Neutrophil (primary cell): ENCODE data around the gene CDX2.

ENCODE experiments used
- H3K27ac ChIP-seq: fragments of 200-600 bp; sonication (generic); 2 replicates; pipeline ENCODE4 v1.5.1; 2016; ENCODE audit warnings: mild to moderate bottlenecking, moderate library complexity
- H3K27me3 ChIP-seq: fragments of 200-600 bp; sonication (generic); 2 replicates; pipeline ENCODE4 v1.6.0; 2016; ENCODE audit warnings: mild to moderate bottlenecking
- H3K36me3 ChIP-seq: fragments of 200-600 bp; sonication (generic); 2 replicates; pipeline ENCODE4 v1.5.1; 2017
- H3K4me1 ChIP-seq, 2 experiments: fragments of 200-600 bp in 1 of 2; sonication (generic) in 1 of 2; 1 replicate in 1 of 2; 2 replicates in 1 of 2; pipeline versions ENCODE4 v1.5.1 to v1.6.1; 2013 to 2016; ENCODE audit warnings: low read depth in 1 of 2, low read length in 1 of 2, mild to moderate bottlenecking in 1 of 2, moderate library complexity in 1 of 2; ENCODE audit not compliant: control insufficient read depth in 1 of 2, insufficient read depth in 1 of 2
- H3K4me3 ChIP-seq, 2 experiments: fragments of 200-600 bp in 1 of 2; sonication (generic) in 1 of 2; 1 replicate in 1 of 2; 2 replicates in 1 of 2; pipeline ENCODE4 v1.5.1; 2013 to 2016; ENCODE audit warnings: low read depth in 1 of 2, low read length in 1 of 2, mild to moderate bottlenecking in 1 of 2, moderate library complexity in 1 of 2
- H3K9me3 ChIP-seq: fragments of 200-600 bp; sonication (generic); 2 replicates; pipeline ENCODE4 v1.5.1; 2016
- CTCF ChIP-seq: fragments of 200-600 bp; sonication (generic); IDR thresholded peaks from 2 replicates; pipeline ENCODE4 v1.5.1; 2016; ENCODE audit warnings: antibody characterized with exemption

Gene CDX2

DNA sequence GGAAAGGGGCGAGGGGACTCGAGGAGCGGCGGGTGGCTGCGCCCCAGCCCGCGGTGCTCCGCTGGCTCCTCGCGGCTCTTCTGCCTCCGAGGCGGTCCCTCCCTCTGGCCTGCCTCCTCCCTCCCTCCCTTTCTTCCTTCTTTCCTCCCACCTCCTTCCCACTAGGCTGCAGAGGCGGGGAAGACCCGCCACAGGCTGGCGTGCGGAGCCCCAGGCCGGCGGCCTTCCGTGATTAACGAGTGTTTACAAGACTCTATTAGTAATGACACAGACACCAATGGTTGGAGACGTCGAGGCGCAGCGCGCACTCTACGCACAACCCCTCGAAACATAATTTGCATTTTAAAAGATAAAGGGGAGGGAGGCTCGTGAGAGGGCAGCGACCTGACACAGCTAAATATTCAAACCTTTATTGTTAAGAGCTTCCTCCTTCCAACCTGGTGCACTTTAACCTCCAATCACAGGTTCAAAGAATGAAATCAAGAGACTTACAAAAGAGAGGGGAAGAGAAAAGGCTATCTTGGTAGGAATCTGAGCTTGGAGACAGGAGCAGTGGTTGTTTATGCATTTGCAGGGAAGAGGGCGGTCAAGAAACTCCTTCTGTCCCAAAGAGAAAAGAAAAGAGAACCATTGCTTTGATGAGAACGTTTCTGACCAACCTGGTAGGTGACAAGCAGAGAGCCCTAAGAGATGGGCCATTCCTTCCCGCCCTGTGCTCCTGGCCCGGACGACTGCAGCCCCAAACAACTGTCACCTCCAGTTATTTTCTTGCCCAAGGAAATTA, at the start of gene CDX2:
TSS of gene CDX2 (minus strand) at position 234 of the 784 bp plus-strand sequence. CDS start 309 bp downstream, outside the sequence.
- no peak for TF ChIP-seq CTCF
- H3K4me1 ChIP-seq: peaks cover 2 to 4% of the 10 kb centered on the region in 2 experiments
- no peaks in the 10 kb centered on the region for H3K36me3 ChIP-seq
- peaks cover 100% of the 10 kb centered on the region for H3K27me3 ChIP-seq
- no peaks in the 10 kb centered on the region for H3K9me3 ChIP-seq
- H3K4me3 ChIP-seq: no peak within 1 kb of the TSS
- no peak within 1 kb of the TSS for H3K27ac ChIP-seq

DNA sequence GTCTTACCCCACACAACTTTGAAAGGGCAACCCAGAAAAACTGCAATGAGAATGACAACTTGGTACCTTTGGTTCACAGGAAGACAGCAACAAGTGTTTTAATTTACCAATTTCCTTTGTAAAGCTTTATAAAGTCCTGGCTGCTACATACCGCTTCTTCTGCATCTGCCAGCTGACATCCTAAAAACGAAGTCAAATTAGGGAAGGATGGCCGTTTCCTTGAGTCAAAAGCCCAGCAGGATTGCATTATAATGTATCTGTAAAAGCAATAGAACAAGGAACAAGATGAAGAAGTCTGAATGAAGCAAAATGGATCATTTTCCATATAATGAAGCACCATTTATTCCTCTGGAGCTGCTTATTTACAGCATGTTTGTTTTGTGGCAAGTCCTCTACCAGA, 45.2 kb upstream of the CDX2 start:
- no peak for TF ChIP-seq CTCF
- no peaks in the 10 kb centered on the region for H3K9me3 ChIP-seq
- no peaks in the 10 kb centered on the region for H3K36me3 ChIP-seq
- H3K4me3 ChIP-seq: no peak overlapping the region
- no peaks in the 10 kb centered on the region for H3K4me1 ChIP-seq
- H3K27ac ChIP-seq: no peak overlapping the region
- H3K27me3 ChIP-seq: no peaks in the 10 kb centered on the region

DNA sequence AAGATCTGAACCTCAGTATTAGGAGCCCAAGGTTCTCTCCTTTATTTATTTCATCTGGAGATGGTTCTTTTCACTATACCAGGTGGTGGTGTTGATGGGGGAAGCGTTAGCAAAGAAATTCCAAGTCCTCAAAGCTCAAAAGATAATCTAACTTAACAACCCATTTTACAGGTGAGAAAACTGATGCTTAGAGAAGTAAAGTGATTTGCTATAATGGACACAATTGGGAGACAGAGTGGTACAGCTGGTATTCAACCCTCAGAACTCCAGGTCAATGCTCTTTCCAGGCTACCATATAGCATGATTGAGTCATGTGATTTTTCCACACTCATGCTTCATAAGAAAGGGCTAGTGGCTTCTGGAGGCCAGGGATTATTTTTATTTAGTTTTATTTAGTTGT, 44.4 kb upstream of the CDX2 start:
- Histone ChIP-seq H3K27ac (no peak overlapping the region), H3K36me3 (no peaks in the 10 kb centered on the region), H3K9me3 (no peaks in the 10 kb centered on the region), H3K27me3 (no peaks in the 10 kb centered on the region), H3K4me1 (no peaks in the 10 kb centered on the region), H3K4me3 (no peak overlapping the region)
- TF ChIP-seq CTCF: no peak

- no peaks in the 10 kb centered on the region for H3K4me1 ChIP-seq
- H3K4me3 ChIP-seq: no peak overlapping the region
- H3K36me3 ChIP-seq: no peaks in the 10 kb centered on the region
- H3K27ac ChIP-seq: no peak overlapping the region
- TF ChIP-seq CTCF: no peak
- H3K27me3 ChIP-seq: no peaks in the 10 kb centered on the region
- H3K9me3 ChIP-seq: no peaks in the 10 kb centered on the region
These were observed 43.8 kb upstream of the CDX2 start for GRCh38 chr13:28012896-28013295.

DNA sequence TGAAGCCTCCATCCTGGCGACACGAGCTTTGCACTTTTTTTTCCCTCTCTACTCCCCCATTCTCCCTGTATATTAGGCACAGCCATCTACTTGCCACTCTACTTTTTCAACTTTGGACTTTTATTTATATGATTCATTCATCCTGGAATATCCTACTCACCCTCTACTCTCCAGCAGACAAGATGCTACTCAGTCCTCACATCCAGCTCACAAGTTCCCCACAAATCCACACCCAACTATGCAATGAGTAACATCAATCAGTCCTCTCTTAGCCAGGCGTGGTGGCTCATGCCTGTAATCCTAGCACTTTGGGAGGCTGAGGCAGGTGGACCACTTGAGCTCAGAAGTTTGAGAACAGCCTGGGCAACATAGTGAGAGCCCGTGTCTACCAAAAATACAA, 43.3 kb upstream of the CDX2 start:
- Histone ChIP-seq H3K27me3 (no peaks in the 10 kb centered on the region), H3K27ac (no peak overlapping the region), H3K4me3 (no peak overlapping the region), H3K36me3 (no peaks in the 10 kb centered on the region), H3K4me1 (no peaks in the 10 kb centered on the region), H3K9me3 (no peaks in the 10 kb centered on the region)
- no peak for TF ChIP-seq CTCF
